Measurements from ENCODE around the gene POU4F3. TPM values are rescaled to one million over a fixed set of nuclear protein-coding genes. Genes with fewer than 3 reads are reported as not detected.

POU4F3 gene
- total RNA-seq, 4 donors from 2014 or later = not detected

DNA sequence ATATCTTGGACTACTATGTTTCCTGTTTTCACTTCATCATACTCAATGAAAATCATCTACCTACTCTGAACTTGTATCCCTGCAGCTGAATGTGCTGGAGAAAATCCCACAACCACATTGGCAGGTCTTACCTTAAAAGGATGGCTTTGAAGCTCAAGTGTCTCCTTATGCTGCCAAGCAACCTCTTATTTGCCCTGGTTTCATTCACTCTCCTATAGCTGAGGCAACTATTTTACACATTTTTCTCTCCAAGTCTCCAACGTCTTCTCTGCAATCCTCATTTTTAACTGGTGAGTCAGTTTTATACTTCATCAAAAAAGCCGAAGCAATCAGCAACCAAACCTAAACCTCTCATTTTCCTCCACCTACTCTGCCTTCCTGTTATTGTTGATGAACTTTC, 49.7 kb downstream of the POU4F3 start:
- TF ChIP-seq, protein P1, sequence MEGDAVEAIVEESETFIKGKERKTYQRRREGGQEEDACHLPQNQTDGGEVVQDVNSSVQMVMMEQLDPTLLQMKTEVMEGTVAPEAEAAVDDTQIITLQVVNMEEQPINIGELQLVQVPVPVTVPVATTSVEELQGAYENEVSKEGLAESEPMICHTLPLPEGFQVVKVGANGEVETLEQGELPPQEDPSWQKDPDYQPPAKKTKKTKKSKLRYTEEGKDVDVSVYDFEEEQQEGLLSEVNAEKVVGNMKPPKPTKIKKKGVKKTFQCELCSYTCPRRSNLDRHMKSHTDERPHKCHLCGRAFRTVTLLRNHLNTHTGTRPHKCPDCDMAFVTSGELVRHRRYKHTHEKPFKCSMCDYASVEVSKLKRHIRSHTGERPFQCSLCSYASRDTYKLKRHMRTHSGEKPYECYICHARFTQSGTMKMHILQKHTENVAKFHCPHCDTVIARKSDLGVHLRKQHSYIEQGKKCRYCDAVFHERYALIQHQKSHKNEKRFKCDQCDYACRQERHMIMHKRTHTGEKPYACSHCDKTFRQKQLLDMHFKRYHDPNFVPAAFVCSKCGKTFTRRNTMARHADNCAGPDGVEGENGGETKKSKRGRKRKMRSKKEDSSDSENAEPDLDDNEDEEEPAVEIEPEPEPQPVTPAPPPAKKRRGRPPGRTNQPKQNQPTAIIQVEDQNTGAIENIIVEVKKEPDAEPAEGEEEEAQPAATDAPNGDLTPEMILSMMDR (IDR thresholded peaks at IDR 0.05) = no peak
- no peak for TF ChIP-seq POLR2A (IDR thresholded peaks at IDR 0.05)
- no peaks in the 10 kb centered on the region for H3K9me3 ChIP-seq
- H3K27me3 ChIP-seq = no peaks in the 10 kb centered on the region
- H3K27ac ChIP-seq = no peak overlapping the region
- no peak overlapping the region for H3K4me3 ChIP-seq
- no peak for DNase-seq
- H3K4me1 ChIP-seq = no peaks in the 10 kb centered on the region
- H3K36me3 ChIP-seq = no peaks in the 10 kb centered on the region

DNA sequence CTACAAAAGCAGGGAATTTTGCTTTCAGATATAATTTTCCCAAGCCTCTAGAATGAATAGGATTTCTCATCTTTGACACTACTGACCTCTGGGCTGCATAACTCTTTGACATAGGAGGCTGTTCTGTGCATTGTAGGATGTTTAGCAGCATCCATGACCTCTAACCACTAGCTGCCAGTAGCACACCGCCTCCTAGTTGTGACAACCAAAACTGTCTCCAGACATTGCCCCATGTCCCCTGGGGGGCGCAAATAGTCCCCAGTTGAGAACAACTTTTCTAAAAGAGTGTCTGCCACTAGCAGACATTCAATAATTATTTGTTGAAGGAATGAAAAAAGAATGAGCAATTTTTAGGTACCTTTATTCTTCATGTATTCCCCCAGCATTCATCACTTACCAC, 51.8 kb downstream of the POU4F3 start:
- H3K4me3 ChIP-seq = no peak overlapping the region
- TF ChIP-seq, protein P1 (IDR thresholded peaks at IDR 0.05) = no peak
- TF ChIP-seq POLR2A (IDR thresholded peaks at IDR 0.05) = no peak
- no peaks in the 10 kb centered on the region for H3K27me3 ChIP-seq
- H3K4me1 ChIP-seq = no peaks in the 10 kb centered on the region
- no peak for DNase-seq
- no peaks in the 10 kb centered on the region for H3K36me3 ChIP-seq
- H3K9me3 ChIP-seq = no peaks in the 10 kb centered on the region
- no peak overlapping the region for H3K27ac ChIP-seq

Other genes with a start within 250 kb of the POU4F3 start
- gene PLAC8L1, start 233.3 kb upstream of the POU4F3 start, total RNA-seq = 1 to 10 TPM in 2 of 4 donors, not detected in 2; 2.0 to 2.8 TPM
- gene LARS1, start 156.2 kb upstream of the POU4F3 start, total RNA-seq = 10 to 100 TPM; 40.5 to 96.6 (median 71.8) TPM
- gene RBM27, start 135.2 kb upstream of the POU4F3 start, total RNA-seq = 10 to 100 TPM; 10.6 to 20.1 (median 14.7) TPM
- gene TCERG1, start 108.5 kb downstream of the POU4F3 start, total RNA-seq = 100 to 1,000 TPM in 2 of 4 donors, 10 to 100 TPM in 2; 63.0 to 232 (median 104) TPM
- gene GPR151, start 177.4 kb downstream of the POU4F3 start, total RNA-seq = not detected

Measured in Peyer's patch (tissue), 4 donors.